Activated CD4-positive, CD25-positive, alpha-beta regulatory T cell treated with anti-CD3 and anti-CD28 coated beads, Interleukin-2, amount 50 U/mL, for 24 hours (primary cell): ENCODE measurements around the gene TMEM201.
A peak's percentile ranks its signal among the peaks of the same experiment; 100 is the strongest.
"Not testable (repeated sequence)": the region's sequence is repeated elsewhere in the genome, so short reads cannot be mapped to it uniquely, and the experiment has no call there.

Experiments
- ATAC-seq, 2 donors: fragments of 150-1000 bp; cut with Tn5 transposase; one replicate each; pipeline ENCODE4 v1.10.0; 2021; ENCODE audit warnings: mild to moderate bottlenecking in 1 of 2, moderate library complexity in 1 of 2

The TMEM201 gene

DNA sequence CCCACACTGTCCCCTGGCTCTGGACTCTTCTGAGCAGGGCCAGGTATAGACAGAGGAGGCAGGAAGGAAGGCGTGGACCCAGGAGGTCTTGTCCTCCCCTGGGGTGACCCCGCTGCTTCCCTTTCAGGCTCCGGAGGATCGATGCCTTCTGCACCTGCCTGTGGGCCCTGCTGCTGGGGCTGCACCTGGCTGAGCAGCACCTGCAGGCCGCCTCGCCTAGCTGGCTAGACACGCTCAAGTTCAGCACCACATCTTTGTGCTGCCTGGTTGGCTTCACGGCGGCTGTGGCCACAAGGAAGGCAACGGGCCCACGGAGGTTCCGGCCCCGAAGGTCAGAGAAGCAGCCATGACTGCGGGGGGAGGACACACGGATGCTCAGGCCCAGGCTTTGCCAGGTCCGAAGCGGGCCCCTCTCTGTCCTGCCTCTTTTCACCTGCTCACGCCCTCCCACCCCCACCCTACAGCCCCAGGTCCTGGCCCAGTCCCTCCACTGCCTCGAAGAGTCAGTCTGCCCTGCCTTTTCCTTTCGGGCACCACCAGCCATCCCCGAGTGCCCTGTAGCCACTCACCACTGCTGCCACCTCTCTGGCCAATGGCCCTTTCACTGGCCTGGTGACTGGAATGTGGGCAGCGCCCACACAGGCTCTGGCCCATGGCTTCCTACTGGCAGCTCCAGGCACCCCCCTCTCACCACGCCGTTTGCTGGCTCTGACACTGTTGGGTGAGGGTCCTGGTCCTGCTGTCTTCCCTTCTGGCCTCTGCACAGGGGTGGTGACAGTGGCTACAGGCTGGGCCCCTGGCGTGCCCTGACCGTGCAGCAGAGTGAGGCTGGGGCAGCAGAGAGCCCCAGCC lies 13.5 kb downstream of the TMEM201 start:
- no peak for ATAC-seq

DNA sequence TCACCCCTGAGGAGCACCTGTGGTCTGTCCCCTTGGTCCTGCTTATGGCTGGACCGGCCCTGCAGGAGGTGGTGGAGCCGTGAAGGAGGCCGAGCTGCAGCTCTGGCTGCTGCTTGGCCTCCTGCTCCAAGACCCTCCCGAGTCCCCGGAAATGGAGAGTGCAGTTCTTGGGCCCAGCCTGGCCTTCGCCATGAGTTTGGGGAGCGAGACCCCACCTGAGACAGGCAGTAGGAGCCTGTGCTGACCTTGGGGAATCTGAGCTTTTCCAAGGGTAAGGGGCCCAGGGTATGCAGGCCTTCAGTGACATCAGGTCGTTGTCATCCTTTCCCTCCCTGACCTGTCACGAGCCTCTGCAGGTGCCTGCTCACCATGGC lies 14.1 kb downstream of the TMEM201 start:
- no peak for ATAC-seq

DNA sequence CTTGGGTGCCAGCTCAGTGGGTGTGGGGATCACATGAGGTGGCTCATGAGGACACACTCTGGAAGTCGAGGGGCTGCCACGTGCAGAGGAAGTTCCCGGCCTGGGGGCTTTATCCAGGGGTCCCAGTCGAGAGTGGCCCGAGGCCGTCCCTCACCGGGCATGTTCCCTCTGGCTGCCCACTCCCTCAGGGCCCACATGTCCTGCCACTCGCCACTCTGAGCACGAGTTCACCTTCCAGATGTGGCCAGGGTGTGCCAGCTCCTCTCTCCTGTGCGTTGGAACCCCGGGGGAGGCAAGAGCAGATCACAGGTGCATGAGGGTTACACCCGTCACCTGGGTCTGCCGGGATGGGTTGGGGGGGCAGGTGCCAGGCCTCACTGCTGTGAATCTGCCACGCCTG lies 14.6 kb downstream of the TMEM201 start:
- no peak for ATAC-seq

GRCh38 chr1:9603766-9604753 lies 15.3 kb downstream of the TMEM201 start:
- no peak for ATAC-seq

DNA sequence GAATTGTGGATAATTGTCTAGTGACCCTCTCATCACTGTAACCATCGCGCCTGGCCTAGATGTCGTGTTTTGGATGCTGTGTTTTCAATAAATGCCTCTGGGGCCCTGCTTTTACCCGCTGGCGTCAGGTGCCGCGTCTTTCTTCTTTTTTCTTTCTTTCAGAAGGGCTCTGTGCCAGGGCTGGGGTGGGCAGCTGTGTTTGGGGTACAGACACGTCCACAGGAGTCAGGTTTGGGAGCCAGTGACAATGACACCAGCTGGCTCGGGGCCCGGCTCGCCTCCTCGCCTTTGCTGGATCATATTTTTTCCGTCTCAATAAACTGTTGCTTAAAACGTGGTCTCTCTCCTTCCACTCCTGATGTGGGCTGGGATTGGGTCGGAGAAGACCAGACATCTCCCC lies 16.1 kb downstream of the TMEM201 start:
- ATAC-seq = no peak

GRCh38 chr1:9605946-9606455 lies 17.3 kb downstream of the TMEM201 start:
- ATAC-seq = no peak

DNA sequence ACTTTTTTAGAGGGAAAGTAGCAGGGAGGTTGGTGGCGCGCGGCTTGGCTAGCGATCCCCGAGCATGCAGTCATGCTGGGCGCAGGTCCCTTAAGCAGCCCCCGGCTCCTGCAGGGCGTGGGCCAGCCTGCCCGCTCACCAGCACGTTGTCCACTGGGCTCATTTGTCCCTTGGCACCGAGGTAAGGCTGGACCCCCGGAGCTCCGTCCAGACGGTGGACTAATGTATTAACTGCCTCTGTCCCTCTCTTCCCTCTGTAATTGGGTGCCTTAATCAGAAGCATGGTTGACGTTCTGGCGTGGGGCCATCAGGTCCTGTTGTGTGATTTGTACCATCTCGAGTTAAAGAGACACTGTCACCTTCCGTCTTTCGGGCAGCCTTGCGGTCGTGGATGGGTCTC lies 17.7 kb downstream of the TMEM201 start:
- no peak for ATAC-seq

- no peak for ATAC-seq
Observed at GRCh38 chr1:9606948-9607347, 18.2 kb downstream of the TMEM201 start.

- ATAC-seq = no peak
Observed at GRCh38 chr1:9607352-9607751, 18.6 kb downstream of the TMEM201 start.

DNA sequence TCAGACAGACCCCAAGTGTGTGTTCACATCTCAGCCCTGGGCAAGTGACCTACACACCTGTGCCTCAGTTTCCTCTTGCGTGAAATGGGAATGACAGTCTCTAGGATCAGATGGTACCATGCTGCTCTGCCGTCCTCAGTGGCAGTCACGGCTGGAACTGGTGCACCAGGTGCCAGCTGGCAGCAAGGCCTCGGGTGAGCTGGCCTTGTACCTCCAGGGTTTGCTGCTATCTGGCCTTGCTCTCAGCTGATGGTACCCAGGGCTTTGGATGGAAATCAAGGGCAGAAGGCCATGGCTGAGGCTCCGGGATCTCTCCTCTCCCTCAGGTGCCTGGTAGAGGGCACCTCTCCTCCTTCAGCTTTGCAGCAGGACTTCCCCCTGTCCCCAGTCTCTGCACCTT lies 21.3 kb downstream of the TMEM201 start:
- no peak for ATAC-seq

DNA sequence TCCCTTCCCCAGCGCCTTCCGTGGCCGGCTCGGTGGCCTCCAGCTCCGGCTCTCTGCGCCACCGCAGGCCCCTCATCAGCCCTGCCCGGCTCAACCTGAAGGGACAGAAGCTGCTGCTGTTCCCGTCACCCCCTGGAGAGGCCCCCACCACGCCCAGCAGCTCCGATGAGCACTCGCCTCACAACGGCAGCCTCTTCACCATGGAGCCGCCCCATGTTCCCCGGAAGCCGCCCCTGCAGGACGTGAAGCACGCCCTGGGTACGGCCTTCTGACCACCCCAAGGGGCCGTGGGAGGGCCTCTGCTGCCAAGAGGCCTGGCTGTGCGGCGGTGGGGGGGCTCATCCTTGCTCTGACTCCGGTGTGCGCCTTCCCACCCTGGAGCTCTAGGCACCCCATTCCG lies 21.8 kb downstream of the TMEM201 start:
- no peak for ATAC-seq

GRCh38 chr1:9611716-9612115 lies 23.0 kb downstream of the TMEM201 start:
- ATAC-seq = no peak

DNA sequence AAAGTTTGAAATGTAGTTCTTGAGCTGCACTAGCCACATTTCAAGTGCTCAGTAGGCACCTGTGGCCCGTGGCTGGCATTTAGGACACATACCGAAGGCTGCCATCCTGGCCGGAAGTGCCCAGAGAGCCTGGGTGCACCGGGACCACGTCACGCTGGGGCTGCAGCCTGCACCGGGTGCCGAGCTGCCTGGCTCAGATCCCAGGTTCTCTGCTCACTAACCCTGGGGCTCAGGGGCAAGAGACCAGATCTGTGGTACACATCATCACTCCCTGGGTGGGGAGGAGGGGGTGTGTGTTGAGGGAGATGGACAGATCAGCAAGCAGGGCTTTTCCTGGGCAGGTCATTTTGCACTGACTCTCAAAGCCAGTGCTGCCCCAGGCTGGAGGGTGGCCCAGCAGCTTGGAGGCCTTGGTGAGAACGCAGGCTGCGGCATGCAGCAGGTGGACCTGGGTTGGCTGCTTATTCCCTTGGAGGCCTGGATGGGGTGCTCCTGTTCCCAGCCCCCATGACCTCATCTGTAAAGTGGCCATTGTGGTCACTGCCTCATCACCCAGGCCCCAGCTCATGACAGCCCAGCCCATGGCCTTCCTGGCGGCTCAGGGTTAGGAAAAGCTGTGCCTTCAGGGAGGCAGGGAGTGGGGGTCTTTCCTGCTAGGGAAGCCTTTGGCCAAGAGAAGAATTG lies 23.6 kb downstream of the TMEM201 start:
- no peak for ATAC-seq

DNA sequence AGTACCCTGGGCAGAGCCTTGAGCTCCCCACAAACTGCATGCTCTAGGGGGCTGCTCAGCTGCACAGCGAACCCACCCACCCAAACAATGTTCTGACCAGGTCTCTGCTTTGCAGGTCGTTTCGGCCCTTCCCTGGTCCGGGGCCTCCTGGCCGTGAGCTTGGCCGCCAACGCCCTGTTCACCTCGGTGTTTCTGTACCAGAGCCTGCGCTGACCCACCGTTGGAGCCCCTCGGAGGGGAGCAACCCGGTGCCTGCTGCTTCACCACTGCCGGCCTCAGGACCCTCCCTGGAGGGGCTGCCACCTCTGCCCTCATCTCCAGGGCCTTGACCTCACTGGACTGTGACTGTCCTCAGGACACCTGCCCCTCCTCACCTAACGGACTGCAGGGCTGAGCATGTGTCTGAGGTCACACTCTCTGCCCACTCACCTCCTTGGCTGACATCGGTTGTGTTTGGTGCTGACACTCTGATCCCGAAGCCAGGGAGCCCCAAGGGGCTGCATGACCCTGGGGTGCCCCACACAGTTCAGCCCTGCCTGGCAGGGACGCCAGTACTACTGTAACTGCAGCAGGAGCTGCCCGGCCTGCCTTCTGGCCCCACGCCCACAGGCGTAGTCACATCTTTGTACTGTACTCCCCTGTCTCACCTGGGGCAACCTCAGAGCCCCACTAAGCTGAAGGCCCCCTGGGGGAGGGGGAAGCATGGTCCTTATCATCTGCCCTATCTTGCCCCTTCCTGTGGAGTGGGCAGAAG lies 24.3 kb downstream of the TMEM201 start:
- no peak for ATAC-seq

GRCh38 chr1:9613625-9614299 lies 25.1 kb downstream of the TMEM201 start:
- no peak for ATAC-seq

- peak; percentile 45 to 83 for ATAC-seq
Observed at GRCh38 chr1:9615316-9616063, 26.8 kb downstream of the TMEM201 start.

DNA sequence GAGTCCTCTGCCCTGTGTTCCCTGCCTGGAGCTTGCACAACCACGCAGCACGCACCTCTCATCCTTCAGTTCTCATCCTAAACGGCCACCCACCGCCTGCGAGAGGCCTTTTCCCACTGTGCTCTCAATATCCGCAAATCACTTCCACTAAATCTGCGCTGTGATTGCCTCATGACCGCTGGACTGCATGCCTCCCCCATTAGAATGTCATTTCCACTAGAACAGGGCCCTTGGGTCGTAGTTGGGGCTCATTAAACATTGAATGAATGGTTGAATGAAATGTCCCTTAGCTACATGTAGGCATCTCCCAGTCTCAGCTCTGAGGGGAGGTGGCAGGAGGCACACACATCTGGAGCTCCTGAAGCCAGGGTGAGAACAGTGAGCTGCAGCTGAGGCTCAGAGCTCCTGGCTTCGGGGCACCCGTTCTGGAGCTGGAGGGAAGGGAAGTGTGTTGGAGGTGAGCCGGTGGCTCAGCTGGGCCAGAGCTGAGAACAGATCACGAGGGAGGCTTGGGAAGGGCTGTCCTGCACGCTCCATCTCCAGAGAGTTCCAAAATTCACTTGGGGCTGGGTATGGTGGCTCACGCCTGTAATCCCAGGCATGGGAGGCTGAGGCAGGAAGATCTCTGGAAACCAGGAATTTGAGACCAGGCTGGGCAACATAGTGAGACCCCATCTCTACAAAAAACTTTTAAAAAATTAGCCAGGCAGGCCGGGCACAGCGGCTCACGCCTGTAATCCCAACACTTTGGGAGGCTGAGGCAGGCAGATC lies 30.4 kb downstream of the TMEM201 start:
- ATAC-seq = no peak

DNA sequence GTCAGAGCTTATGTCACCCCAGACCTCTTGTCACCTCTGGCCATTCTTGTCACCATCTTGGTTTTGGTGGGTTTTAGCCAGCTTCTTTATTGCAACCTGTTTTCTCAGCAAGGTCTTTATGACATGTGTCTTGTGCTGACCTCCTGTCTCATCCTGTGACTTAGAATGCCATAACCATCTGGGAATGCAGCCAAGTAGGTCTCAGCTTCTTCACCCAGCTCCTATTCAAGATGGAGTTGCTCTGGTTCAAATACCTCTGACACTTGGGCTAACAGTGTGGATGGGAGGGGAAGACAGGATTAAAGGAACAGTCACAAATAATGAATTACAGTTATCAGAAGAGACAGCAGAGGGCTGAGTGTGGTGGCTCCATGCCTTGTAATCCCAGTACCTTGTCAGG lies 32.3 kb downstream of the TMEM201 start:
- no peak for ATAC-seq

GRCh38 chr1:9624081-9624480 lies 35.4 kb downstream of the TMEM201 start:
- ATAC-seq = no peak

DNA sequence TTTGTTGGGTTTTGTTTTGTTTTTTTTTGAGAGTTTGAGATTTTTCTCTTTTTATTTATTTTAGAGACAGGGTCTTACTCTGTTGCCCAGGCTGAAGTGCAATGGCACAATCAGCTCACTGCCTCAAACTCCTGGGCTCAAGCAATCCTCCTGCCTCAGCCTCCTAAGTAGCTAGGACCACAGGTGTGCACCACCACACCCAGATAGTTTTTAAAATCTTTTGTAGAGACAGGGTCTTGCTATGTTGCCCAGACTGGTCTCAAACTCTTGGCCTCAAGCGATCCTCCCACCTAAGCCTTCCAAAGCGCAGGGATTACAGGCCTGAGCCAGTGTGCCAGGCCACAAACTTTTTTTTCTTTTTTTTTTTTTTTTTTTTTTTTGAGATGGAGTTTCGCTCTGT lies 36.3 kb downstream of the TMEM201 start:
- not testable (repeated sequence) for ATAC-seq
